Left ventricle myocardium inferior (tissue), 1 donor: Measurements from ENCODE around the gene CNGB1. TPM values are rescaled to one million over a fixed set of nuclear protein-coding genes. Genes with fewer than 3 reads are reported as not detected.

Experiments used
- DNase-seq: peaks from one replicate; pipeline ENCODE4 v3.0.0-alpha.2; 2020
- H3K27ac ChIP-seq: fragments of 200-600 bp; replicated peaks from 2 replicates; pipeline ENCODE4 v1.8.0; 2021
- H3K27me3 ChIP-seq: fragments of 200-600 bp; 2 replicates; pipeline ENCODE4 v1.8.0; 2021; ENCODE audit warnings: low read depth
- H3K36me3 ChIP-seq: fragments of 200-600 bp; 2 replicates; pipeline ENCODE4 v1.8.0; 2021
- H3K4me1 ChIP-seq: fragments of 200-600 bp; 2 replicates; pipeline ENCODE4 v1.8.0; 2021
- H3K4me3 ChIP-seq: fragments of 200-600 bp; 2 replicates; pipeline ENCODE4 v1.8.0; 2021; ENCODE audit warnings: mild to moderate bottlenecking, moderate library complexity
- H3K9me3 ChIP-seq: fragments of 200-600 bp; replicated peaks from 2 replicates; pipeline ENCODE4 v1.8.0; 2021
- intact Hi-C: fragments of 100-400 bp; cut with micrococcal nuclease; formaldehyde crosslinking; loops from one replicate; pipeline ENCODE4 v1.11.0; 2022
- total RNA-seq: library from RNA; stranded (reverse); fragmentation: NEBNext Ultra II Directional; extraction: Animal tissue kit (Norgen Biotek cat#: 25700); gene quantifications from one replicate; pipeline ENCODE4 v1.2.1, GENCODE V29; 2021
- TF ChIP-seq, protein P1 (sequence below): fragments of 200-600 bp; IDR thresholded peaks from 2 replicates; pipeline ENCODE4 v1.8.0; 2021; ENCODE audit warnings: antibody characterized with exemption, mild to moderate bottlenecking, borderline replicate concordance
- donor health status: DM: no; HTN: yes; CAD: no; lungs with severe emphysema.

CNGB1 gene
- total RNA-seq, 1 donor from 2014 or later: not detected

DNA sequence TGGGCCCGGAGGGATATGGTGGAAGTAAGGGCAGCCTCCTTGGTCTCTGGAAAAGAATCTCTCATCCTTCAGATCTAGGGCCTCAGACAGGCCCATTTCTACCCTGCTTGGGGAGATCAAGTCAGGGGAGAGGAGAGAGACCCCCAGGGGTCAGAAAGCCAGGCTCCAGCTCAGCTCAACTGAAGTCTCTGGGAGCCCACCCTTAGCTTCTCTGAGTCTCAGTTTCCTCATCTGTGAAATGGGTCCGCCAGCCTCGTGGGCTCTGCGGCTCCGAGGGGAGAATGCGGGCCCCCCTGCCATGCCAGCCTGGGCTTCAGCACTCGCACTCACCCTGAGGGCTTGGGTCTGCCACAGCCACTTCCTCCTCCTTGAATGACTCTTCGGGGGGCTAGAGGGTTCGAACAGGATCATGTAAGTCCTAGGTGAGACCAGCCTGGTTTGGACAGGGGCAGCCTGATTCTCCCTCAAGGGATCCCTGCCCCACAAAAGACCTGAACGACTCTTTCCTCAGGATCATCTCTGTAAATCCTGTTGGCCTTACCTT, 6.7 kb downstream of the CNGB1 start:
- no peaks in the 10 kb centered on the region for H3K36me3 ChIP-seq
- DNase-seq: no peak
- intact Hi-C loops: no loop called here
- no peaks in the 10 kb centered on the region for H3K4me1 ChIP-seq
- TF ChIP-seq, protein P1, sequence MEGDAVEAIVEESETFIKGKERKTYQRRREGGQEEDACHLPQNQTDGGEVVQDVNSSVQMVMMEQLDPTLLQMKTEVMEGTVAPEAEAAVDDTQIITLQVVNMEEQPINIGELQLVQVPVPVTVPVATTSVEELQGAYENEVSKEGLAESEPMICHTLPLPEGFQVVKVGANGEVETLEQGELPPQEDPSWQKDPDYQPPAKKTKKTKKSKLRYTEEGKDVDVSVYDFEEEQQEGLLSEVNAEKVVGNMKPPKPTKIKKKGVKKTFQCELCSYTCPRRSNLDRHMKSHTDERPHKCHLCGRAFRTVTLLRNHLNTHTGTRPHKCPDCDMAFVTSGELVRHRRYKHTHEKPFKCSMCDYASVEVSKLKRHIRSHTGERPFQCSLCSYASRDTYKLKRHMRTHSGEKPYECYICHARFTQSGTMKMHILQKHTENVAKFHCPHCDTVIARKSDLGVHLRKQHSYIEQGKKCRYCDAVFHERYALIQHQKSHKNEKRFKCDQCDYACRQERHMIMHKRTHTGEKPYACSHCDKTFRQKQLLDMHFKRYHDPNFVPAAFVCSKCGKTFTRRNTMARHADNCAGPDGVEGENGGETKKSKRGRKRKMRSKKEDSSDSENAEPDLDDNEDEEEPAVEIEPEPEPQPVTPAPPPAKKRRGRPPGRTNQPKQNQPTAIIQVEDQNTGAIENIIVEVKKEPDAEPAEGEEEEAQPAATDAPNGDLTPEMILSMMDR: no peak
- no peak overlapping the region for H3K4me3 ChIP-seq
- H3K27me3 ChIP-seq: no peaks in the 10 kb centered on the region
- no peak overlapping the region for H3K27ac ChIP-seq
- H3K9me3 ChIP-seq: no peaks in the 10 kb centered on the region

DNA sequence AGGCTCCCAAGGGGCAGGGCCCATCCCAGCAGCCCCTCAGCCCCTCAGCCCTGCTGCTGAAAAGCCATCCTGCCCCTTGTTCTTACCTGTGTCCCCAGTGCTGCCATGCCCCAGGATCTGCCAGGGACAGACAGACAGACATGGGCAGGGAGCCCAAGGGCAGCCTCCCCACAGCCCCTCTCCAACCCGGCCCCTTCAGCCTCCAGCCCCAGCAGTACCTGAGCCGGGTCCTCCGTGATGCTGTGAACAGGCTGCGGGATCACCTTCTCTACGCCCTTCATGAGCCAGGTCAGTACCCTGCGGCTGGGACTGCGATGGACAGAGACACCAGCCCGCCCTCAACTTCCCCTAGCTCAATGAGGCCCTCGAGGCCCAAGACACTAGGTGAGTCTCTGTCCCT, 8.2 kb downstream of the CNGB1 start:
- Histone ChIP-seq H3K27ac (no peak overlapping the region), H3K9me3 (no peaks in the 10 kb centered on the region), H3K4me3 (no peak overlapping the region), H3K27me3 (no peaks in the 10 kb centered on the region), H3K36me3 (no peaks in the 10 kb centered on the region), H3K4me1 (no peaks in the 10 kb centered on the region)
- no peak for DNase-seq
- intact Hi-C loops: no loop called here
- TF ChIP-seq, protein P1: no peak

DNA sequence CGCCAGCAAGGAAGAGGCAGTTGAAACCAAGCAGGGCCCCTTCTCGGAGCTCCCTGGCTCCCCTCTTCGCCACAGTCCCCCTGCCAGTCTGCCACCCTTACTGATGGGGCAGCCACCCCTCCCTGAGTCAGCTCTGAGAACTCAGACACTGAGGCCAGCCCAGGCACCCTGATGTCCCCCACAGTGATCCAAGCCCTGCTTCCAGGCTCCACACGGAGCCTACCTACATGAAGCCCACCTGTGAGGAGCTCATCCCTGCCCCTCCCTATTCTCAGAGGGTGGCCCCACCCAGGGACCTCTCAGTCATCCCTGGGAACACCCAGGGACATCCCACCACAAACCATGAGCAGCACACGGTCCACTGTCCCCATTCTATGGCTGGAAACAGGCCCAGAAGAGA, 8.9 kb downstream of the CNGB1 start:
- intact Hi-C loops: no loop called here
- TF ChIP-seq, protein P1: no peak
- no peak for DNase-seq

DNA sequence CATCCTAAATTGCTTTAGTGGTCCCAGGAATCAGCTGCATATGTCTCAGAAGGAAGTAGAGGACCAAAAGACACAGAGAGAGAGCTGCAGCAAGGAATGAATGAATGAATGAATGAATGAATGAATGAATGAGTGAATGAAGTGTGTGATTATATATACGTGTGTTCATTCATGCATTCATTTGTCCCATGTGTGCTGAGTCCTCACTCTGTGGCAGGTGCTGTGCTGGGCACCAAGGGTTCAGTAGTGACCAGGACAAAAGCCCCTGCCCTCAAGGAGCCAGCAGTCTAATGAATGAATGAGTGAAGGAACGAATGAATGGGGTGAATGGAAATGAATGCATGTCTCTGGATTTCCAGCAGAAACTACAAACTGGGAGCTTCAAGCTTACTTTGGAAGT, 9.4 kb downstream of the CNGB1 start:
- no peak overlapping the region for H3K27ac ChIP-seq
- intact Hi-C loops: no loop called here
- no peaks in the 10 kb centered on the region for H3K4me1 ChIP-seq
- H3K9me3 ChIP-seq: no peaks in the 10 kb centered on the region
- DNase-seq: no peak
- no peak overlapping the region for H3K4me3 ChIP-seq
- H3K27me3 ChIP-seq: no peaks in the 10 kb centered on the region
- TF ChIP-seq, protein P1: no peak
- no peaks in the 10 kb centered on the region for H3K36me3 ChIP-seq

More for the DNA sequence above, 8.9 kb downstream of the CNGB1 start:
- Histone ChIP-seq H3K27ac (no peak overlapping the region), H3K27me3 (no peaks in the 10 kb centered on the region), H3K4me3 (no peak overlapping the region), H3K36me3 (no peaks in the 10 kb centered on the region), H3K4me1 (no peaks in the 10 kb centered on the region), H3K9me3 (no peaks in the 10 kb centered on the region)

DNA sequence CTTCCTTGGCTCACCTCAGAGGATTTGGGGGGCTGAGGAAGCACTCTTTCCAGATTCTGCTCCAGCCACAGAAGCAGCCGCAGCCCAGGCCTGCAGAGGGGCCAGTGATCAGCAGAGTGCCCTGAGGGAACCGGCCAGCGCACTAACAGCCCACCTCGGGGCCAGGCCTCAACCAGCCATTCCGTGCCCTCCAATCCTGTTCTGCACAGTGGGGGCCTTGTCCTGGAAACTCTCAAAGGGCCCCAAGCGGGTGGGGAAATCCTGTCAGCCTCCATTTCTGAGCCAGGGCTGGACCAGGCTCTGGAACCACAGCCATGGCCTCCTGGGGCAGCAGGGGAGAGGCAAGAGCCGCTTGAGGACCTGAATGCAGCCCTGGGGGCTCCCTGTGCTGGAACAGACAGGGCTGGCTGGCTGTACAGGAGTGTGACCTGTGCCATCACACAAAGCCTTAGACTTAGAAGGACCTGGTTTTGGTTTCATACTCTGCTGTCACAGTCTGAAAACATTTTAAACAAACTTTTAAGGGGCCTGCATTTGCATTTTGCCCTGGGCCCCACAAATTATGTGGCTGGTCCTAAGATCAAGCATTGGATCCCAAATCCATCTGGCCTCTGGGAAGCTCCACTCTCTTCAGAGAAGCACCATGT, 10.0 kb downstream of the CNGB1 start:
- TF ChIP-seq, protein P1: no peak
- Histone ChIP-seq H3K36me3 (no peaks in the 10 kb centered on the region), H3K9me3 (no peaks in the 10 kb centered on the region), H3K4me3 (no peak overlapping the region), H3K4me1 (no peaks in the 10 kb centered on the region), H3K27ac (no peak overlapping the region), H3K27me3 (no peaks in the 10 kb centered on the region)
- no peak for DNase-seq
- intact Hi-C loops: no loop called here
